ENCODE measurements around the gene DOLK. TPM values are rescaled to one million over a fixed set of nuclear protein-coding genes. Genes with fewer than 3 reads are reported as not detected.

The DOLK gene
- total RNA-seq, 1 experiment from 2014 or later = 6.1 TPM

DNA sequence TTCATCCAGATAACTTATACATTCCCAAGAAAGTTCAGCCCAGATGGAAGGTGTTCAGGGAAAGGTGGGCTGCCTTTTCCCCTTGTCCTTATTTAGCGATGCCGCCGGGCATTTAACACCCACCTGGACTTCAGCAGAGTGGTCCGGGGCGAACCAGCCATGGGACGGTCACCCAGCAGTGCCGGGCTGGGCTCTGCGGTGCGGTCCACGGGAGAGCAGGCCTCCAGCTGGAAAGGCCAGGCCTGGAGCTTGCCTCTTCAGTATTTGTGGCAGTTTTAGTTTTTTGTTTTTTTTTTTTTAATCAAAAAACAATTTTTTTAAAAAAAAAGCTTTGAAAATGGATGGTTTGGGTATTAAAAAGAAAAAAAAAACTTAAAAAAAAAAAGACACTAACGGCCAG, 30.7 kb downstream of the DOLK start:
- Histone ChIP-seq H4K20me1 (ENCODE audit: insufficient read depth, low read depth, low read length) (0 out of 2 replicates have a peak, but pooled peaks cover 5% of the 10 kb centered on the region), H3K9me2 (replicated peaks; ENCODE audit: insufficient read depth, low read length) (no peaks in the 10 kb centered on the region), H3K4me2 (ENCODE audit: low read depth, low read length, poor library complexity, severe bottlenecking) (no peak overlapping the region), H3K9me3 (ENCODE audit: low read length) (no peaks in the 10 kb centered on the region), H3K79me2 (ENCODE audit: low read length) (peaks cover 3% of the 10 kb centered on the region; the same call in 1 of the 2 replicates), H3K4me1 (ENCODE audit: low read length) (peaks cover 6% of the 10 kb centered on the region), H2AFZ (ENCODE audit: low read length) (no peak overlapping the region), H3K27ac (ENCODE audit: low read length) (no peak overlapping the region), H3K4me3 (ENCODE audit: low read length) (no peak overlapping the region), H3K36me3 (ENCODE audit: insufficient read depth, low read length) (no peaks in the 10 kb centered on the region; the same call in 1 of the 2 replicates), H3K9ac (ENCODE audit: low read length) (no peak overlapping the region), H3K27me3 (ENCODE audit: low read length) (no peaks in the 10 kb centered on the region)
- no peak for DNase-seq

DNA sequence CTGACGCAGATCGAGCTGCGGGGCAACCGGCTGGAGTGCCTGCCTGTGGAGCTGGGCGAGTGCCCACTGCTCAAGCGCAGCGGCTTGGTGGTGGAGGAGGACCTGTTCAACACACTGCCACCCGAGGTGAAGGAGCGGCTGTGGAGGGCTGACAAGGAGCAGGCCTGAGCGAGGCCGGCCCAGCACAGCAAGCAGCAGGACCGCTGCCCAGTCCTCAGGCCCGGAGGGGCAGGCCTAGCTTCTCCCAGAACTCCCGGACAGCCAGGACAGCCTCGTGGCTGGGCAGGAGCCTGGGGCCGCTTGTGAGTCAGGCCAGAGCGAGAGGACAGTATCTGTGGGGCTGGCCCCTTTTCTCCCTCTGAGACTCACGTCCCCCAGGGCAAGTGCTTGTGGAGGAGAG, 31.2 kb downstream of the DOLK start:
- Histone ChIP-seq H3K27me3 (ENCODE audit: low read length) (no peaks in the 10 kb centered on the region), H4K20me1 (ENCODE audit: insufficient read depth, low read depth, low read length) (0 out of 2 replicates have a peak, but pooled peaks cover 5% of the 10 kb centered on the region), H3K9ac (ENCODE audit: low read length) (no peak overlapping the region), H3K9me2 (replicated peaks; ENCODE audit: insufficient read depth, low read length) (no peaks in the 10 kb centered on the region), H2AFZ (ENCODE audit: low read length) (no peak overlapping the region), H3K79me2 (ENCODE audit: low read length) (peaks cover 3% of the 10 kb centered on the region; the same call in 1 of the 2 replicates), H3K36me3 (ENCODE audit: insufficient read depth, low read length) (no peaks in the 10 kb centered on the region; the same call in 1 of the 2 replicates), H3K4me3 (ENCODE audit: low read length) (no peak overlapping the region), H3K27ac (ENCODE audit: low read length) (no peak overlapping the region), H3K9me3 (ENCODE audit: low read length) (no peaks in the 10 kb centered on the region), H3K4me2 (ENCODE audit: low read depth, low read length, poor library complexity, severe bottlenecking) (no peak overlapping the region), H3K4me1 (ENCODE audit: low read length) (peaks cover 5% of the 10 kb centered on the region; the same call in 1 of the 2 replicates)
- no peak for DNase-seq

DNA sequence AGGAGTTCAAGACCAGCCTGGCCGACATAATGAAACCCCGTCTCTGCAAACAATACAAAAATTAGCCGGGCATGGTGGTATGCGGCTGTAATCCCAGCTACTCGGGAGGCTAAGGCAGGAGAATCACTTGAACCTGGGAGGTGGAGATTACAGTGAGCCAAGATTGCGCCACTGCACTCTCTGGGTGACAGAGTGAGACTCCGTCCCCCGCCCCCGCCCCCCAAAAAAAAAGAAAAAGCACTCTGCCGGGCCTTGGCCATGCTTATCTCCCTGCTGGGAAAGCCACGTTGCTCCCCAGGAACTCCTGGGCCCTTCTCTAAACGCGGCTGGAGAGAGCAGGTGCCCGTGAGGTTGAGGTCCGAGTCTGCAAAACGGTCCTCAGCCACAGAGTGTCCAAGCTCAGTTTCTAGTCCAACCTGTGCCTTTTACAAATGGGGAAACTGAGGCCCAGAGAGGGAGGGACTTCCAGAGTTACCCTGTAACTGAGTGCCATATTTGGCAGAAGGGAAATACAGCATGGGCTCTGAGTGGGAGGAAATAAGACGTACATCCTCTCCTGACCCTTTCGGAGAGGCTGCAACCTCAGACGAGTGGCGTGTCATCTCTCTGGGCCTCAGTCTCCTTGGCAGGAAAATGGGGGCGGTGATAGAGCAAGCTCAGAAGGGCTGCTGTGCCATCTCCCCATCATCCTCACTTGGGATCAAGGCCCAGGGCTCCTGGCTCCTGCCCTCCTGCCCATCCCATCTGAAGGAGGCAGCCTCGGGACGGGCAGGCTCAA, 33.2 kb downstream of the DOLK start:
- Histone ChIP-seq H3K9ac (ENCODE audit: low read length) (no peak overlapping the region), H3K36me3 (ENCODE audit: insufficient read depth, low read length) (no peaks in the 10 kb centered on the region; the same call in 1 of the 2 replicates), H3K27ac (ENCODE audit: low read length) (no peak overlapping the region)

DNA sequence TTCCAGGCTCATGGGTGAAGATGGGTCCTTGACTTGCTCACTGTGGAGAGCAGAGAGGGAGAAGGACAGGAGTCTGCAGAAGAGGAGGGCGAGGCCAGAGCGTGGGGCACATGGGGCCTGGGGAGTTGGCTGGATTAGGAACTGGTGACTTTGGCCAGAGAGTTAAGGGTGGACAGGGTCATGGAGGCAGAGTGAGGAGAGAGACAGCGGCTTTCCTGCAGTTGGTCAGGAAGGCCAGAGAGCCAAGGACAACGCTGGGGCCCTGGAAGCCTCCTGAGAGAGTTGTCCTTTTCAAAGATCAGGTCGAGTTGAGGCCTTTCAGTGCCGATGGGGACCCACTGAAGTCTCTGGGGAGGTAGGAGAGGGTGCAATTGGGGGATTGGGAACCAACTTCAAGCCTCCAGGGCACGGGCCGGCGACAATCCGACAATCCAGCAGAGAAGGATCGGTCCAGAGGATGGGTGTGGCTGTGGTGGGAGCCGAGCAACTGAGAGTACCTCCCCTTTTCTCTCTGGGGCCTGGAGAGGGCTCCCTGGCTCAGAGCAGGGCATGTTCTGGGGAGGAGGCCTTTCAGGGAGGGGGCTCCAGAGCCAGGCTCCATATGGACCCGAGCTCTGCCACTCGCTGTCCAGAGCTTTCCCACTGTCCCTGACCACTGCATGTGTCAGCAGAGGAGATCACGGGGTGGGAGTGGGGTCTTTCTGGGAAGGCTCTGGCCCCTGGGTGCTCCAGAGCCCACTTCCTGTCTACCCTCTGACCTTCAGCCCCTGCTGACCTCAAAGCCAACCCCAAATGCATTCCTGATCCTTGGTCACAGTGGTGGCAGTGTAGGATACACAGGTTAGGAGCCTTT, 34.1 kb downstream of the DOLK start:
- Histone ChIP-seq H3K4me3 (ENCODE audit: low read length) (no peak overlapping the region), H3K9me3 (ENCODE audit: low read length) (no peaks in the 10 kb centered on the region), H3K9ac (ENCODE audit: low read length) (no peak overlapping the region), H3K27me3 (ENCODE audit: low read length) (no peaks in the 10 kb centered on the region), H3K27ac (ENCODE audit: low read length) (no peak overlapping the region), H2AFZ (ENCODE audit: low read length) (no peak overlapping the region), H4K20me1 (ENCODE audit: insufficient read depth, low read depth, low read length) (0 out of 2 replicates have a peak, but pooled peaks cover 5% of the 10 kb centered on the region), H3K9me2 (replicated peaks; ENCODE audit: insufficient read depth, low read length) (no peaks in the 10 kb centered on the region), H3K36me3 (ENCODE audit: insufficient read depth, low read length) (no peaks in the 10 kb centered on the region; the same call in 1 of the 2 replicates), H3K4me1 (ENCODE audit: low read length) (no peaks in the 10 kb centered on the region), H3K79me2 (ENCODE audit: low read length) (peaks cover 3% of the 10 kb centered on the region; the same call in 1 of the 2 replicates), H3K4me2 (ENCODE audit: low read depth, low read length, poor library complexity, severe bottlenecking) (no peak overlapping the region)
- DNase-seq = no peak

More for the DNA sequence above, 33.2 kb downstream of the DOLK start:
- peaks cover 3% of the 10 kb centered on the region; the same call in 1 of the 2 replicates for H3K79me2 ChIP-seq (ENCODE audit: low read length)
- no peaks in the 10 kb centered on the region for H3K9me3 ChIP-seq (ENCODE audit: low read length)
- H3K4me3 ChIP-seq (ENCODE audit: low read length) = no peak overlapping the region
- no peaks in the 10 kb centered on the region for H3K4me1 ChIP-seq (ENCODE audit: low read length)
- no peak for DNase-seq
- H3K27me3 ChIP-seq (ENCODE audit: low read length) = no peaks in the 10 kb centered on the region
- no peak overlapping the region for H2AFZ ChIP-seq (ENCODE audit: low read length)
- H4K20me1 ChIP-seq (ENCODE audit: insufficient read depth, low read depth, low read length) = 0 out of 2 replicates have a peak, but pooled peaks cover 5% of the 10 kb centered on the region
- H3K9me2 ChIP-seq (replicated peaks; ENCODE audit: insufficient read depth, low read length) = no peaks in the 10 kb centered on the region
- H3K4me2 ChIP-seq (ENCODE audit: low read depth, low read length, poor library complexity, severe bottlenecking) = no peak overlapping the region

DNA sequence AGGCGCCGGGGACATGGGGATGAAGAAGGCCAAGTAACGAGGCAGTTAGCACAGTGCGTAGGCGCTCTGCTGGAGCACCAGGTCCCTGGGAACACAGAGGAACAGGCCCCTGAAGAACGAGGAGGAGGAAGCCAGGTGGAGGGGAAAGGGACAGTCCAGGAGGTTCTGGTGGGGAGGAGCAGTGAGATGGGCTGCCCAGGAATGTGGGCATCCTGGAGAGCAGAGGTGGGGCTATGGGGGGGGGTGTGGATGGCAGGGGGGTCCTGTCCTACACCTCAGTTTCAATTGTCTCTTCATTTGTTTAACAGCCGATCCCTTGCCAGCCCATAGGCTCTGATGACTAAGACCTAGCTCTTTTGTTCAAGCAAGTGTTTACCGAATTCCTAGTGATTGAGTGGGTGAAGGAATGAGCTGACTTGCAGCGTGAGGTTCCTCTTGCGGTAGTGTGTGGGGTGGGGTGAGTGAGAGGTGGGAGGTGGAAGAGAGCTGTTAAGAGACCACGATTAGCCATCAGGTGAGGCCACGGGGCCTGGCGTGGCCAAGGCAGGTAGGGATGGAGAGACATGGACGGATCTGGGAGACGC, 35.0 kb downstream of the DOLK start:
- Histone ChIP-seq H3K27me3 (ENCODE audit: low read length) (no peaks in the 10 kb centered on the region), H3K4me2 (ENCODE audit: low read depth, low read length, poor library complexity, severe bottlenecking) (no peak overlapping the region), H2AFZ (ENCODE audit: low read length) (no peak overlapping the region), H3K27ac (ENCODE audit: low read length) (no peak overlapping the region), H4K20me1 (ENCODE audit: insufficient read depth, low read depth, low read length) (0 out of 2 replicates have a peak, but pooled peaks cover 5% of the 10 kb centered on the region), H3K4me3 (ENCODE audit: low read length) (no peak overlapping the region), H3K36me3 (ENCODE audit: insufficient read depth, low read length) (no peaks in the 10 kb centered on the region), H3K4me1 (ENCODE audit: low read length) (no peaks in the 10 kb centered on the region), H3K79me2 (ENCODE audit: low read length) (peaks cover 3% of the 10 kb centered on the region; the same call in 1 of the 2 replicates), H3K9ac (ENCODE audit: low read length) (no peak overlapping the region), H3K9me2 (replicated peaks; ENCODE audit: insufficient read depth, low read length) (no peaks in the 10 kb centered on the region), H3K9me3 (ENCODE audit: low read length) (no peaks in the 10 kb centered on the region)
- DNase-seq = no peak

DNA sequence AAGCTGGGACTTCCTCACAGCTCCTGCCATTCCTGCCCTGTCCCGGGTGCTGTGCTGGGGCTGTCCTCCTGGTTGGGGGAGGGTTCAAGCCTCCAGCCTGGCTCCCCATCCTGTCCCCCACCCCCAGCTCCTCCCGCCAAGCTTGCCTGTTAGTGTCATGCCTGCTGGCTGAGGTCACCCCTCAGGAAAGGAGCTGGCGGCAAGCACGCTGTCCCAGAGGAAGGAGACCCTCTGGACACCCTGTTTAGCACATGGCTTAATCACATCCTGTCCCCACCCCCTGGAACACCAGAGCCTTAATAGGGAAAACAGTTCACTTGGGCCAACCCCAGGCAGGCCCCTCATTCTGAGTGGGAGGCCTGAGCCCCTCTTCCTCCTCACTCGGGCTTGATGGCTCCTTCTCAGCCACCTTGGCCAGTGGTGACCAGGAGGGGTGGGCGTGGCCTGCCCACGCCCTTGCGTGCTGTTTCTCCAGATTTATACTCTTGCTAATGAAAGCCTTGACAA, 35.8 kb downstream of the DOLK start:
- H3K36me3 ChIP-seq (ENCODE audit: insufficient read depth, low read length) = no peaks in the 10 kb centered on the region
- H3K4me1 ChIP-seq (ENCODE audit: low read length) = no peaks in the 10 kb centered on the region
- H4K20me1 ChIP-seq (ENCODE audit: insufficient read depth, low read depth, low read length) = 0 out of 2 replicates have a peak, but pooled peaks cover 5% of the 10 kb centered on the region
- H3K9me2 ChIP-seq (replicated peaks; ENCODE audit: insufficient read depth, low read length) = no peaks in the 10 kb centered on the region
- H3K27me3 ChIP-seq (ENCODE audit: low read length) = no peaks in the 10 kb centered on the region
- H3K9ac ChIP-seq (ENCODE audit: low read length) = no peak overlapping the region
- no peak for DNase-seq
- H3K4me2 ChIP-seq (ENCODE audit: low read depth, low read length, poor library complexity, severe bottlenecking) = no peak overlapping the region
- no peaks in the 10 kb centered on the region for H3K9me3 ChIP-seq (ENCODE audit: low read length)
- H3K79me2 ChIP-seq (ENCODE audit: low read length) = peaks cover 3% of the 10 kb centered on the region; the same call in 1 of the 2 replicates
- H2AFZ ChIP-seq (ENCODE audit: low read length) = no peak overlapping the region
- H3K27ac ChIP-seq (ENCODE audit: low read length) = no peak overlapping the region
- no peak overlapping the region for H3K4me3 ChIP-seq (ENCODE audit: low read length)

DNA sequence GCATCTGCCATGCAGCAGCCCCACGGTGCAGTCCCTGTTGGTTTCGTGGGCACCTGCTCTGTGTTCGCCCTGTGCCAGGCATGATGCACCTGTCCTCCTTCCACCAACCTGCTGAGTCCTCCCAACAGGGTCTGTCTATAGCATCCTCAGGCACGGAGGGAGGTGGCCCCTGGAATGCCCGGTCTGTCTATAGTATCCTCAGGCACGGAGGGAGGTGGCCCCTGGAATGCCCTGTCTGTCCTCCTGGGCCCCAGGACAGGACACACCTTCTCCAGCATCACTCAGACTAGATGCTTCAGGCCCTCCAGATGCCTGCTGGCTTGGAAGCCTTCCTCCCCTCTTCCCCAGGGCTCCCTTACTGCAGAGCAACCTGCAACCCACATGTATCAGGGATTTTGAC, 36.5 kb downstream of the DOLK start:
- no peaks in the 10 kb centered on the region for H3K27me3 ChIP-seq (ENCODE audit: low read length)
- H3K79me2 ChIP-seq (ENCODE audit: low read length) = peaks cover 3% of the 10 kb centered on the region; the same call in 1 of the 2 replicates
- no peak overlapping the region for H3K4me3 ChIP-seq (ENCODE audit: low read length)
- no peaks in the 10 kb centered on the region for H3K36me3 ChIP-seq (ENCODE audit: insufficient read depth, low read length)
- H3K27ac ChIP-seq (ENCODE audit: low read length) = no peak overlapping the region
- H3K4me2 ChIP-seq (ENCODE audit: low read depth, low read length, poor library complexity, severe bottlenecking) = no peak overlapping the region
- no peak for DNase-seq
- no peak overlapping the region for H3K9ac ChIP-seq (ENCODE audit: low read length)
- H2AFZ ChIP-seq (ENCODE audit: low read length) = no peak overlapping the region
- 0 out of 2 replicates have a peak, but pooled peaks cover 5% of the 10 kb centered on the region for H4K20me1 ChIP-seq (ENCODE audit: insufficient read depth, low read depth, low read length)
- H3K9me2 ChIP-seq (replicated peaks; ENCODE audit: insufficient read depth, low read length) = no peaks in the 10 kb centered on the region
- H3K9me3 ChIP-seq (ENCODE audit: low read length) = no peaks in the 10 kb centered on the region
- no peaks in the 10 kb centered on the region for H3K4me1 ChIP-seq (ENCODE audit: low read length)
